ENCODE measurements around the gene FER1L5. TPM values are rescaled to one million over a fixed set of nuclear protein-coding genes. Genes with fewer than 3 reads are reported as not detected.

Gene FER1L5
- total RNA-seq, 1 experiment from 2014 or later: 0.91 TPM

DNA sequence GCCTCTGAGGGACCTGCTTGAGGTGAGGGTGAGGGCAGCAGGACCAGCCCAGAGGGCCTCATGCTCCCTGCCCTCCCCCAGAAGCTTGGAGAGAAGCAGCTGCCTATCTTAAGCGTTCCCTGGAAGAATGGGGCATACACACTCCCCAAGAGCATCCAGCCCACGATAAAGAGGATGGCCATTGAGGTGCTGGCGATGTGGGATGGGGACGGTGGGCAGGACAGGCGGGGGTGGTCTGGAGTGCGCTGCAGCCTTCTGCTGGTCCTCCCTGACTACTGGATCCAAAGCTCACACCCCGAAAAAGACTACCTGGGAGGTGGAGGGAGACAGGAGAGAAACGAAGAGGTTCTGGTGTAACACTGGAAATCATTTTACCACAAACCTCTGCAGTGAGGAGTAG lies 51.7 kb downstream of the FER1L5 start:
- DNase-seq (ENCODE audit: low read depth, low spot score): no peak
- H3K36me3 ChIP-seq (ENCODE audit: control insufficient read depth in 1 of 2, insufficient read depth in 2 of 2, low read length in 2 of 2): no peaks in the 10 kb centered on the region
- RAD21 ChIA-PET (ENCODE audit: low non-redundant PET in 1 of 2, low total read pairs in 2 of 2, uncharacterized antibody in 2 of 2, unreplicated experiment in 2 of 2): no interaction called here
- no peak overlapping the region for H3K9ac ChIP-seq (ENCODE audit: low read length)
- H3K4me1 ChIP-seq (ENCODE audit: control insufficient read depth in 1 of 2, insufficient read depth in 2 of 2, low read length in 2 of 2): no peaks in the 10 kb centered on the region
- no peak for TF ChIP-seq EGR1 (IDR thresholded peaks at IDR 0.05; ENCODE audit: low read depth)
- no peak for TF ChIP-seq EZH2 (IDR thresholded peaks at IDR 0.05)
- no peak for TF ChIP-seq ZBTB33 (IDR thresholded peaks at IDR 0.05; ENCODE audit: extremely low read depth, insufficient replicate concordance, low read length)
- TF ChIP-seq YY1 (IDR thresholded peaks at IDR 0.05; ENCODE audit: extremely low read depth, insufficient replicate concordance, low read depth, low read length): no peak
- TF ChIP-seq JUND (IDR thresholded peaks at IDR 0.05): no peak
- TF ChIP-seq TCF7L2 (IDR thresholded peaks at IDR 0.05; ENCODE audit: borderline replicate concordance, extremely low read depth, insufficient read depth, insufficient read length): no peak
- no peak for TF ChIP-seq POLR2AphosphoS5 (IDR thresholded peaks at IDR 0.05; ENCODE audit: low read depth, low read length)
- TF ChIP-seq ELF1 (IDR thresholded peaks at IDR 0.05; ENCODE audit: borderline replicate concordance, low read depth): no peak
- TF ChIP-seq MAX (IDR thresholded peaks at IDR 0.05): no peak
- no peak for TF ChIP-seq ZFX (IDR thresholded peaks at IDR 0.05)
- TF ChIP-seq POLR2A (IDR thresholded peaks at IDR 0.05; ENCODE audit: borderline replicate concordance, extremely low read depth, insufficient read depth, insufficient read length): no peak
- no peak for TF ChIP-seq SP1 (IDR thresholded peaks at IDR 0.05; ENCODE audit: low read depth)
- TF ChIP-seq CEBPB (IDR thresholded peaks at IDR 0.05; ENCODE audit: low read depth): no peak
- TF ChIP-seq, protein P1, sequence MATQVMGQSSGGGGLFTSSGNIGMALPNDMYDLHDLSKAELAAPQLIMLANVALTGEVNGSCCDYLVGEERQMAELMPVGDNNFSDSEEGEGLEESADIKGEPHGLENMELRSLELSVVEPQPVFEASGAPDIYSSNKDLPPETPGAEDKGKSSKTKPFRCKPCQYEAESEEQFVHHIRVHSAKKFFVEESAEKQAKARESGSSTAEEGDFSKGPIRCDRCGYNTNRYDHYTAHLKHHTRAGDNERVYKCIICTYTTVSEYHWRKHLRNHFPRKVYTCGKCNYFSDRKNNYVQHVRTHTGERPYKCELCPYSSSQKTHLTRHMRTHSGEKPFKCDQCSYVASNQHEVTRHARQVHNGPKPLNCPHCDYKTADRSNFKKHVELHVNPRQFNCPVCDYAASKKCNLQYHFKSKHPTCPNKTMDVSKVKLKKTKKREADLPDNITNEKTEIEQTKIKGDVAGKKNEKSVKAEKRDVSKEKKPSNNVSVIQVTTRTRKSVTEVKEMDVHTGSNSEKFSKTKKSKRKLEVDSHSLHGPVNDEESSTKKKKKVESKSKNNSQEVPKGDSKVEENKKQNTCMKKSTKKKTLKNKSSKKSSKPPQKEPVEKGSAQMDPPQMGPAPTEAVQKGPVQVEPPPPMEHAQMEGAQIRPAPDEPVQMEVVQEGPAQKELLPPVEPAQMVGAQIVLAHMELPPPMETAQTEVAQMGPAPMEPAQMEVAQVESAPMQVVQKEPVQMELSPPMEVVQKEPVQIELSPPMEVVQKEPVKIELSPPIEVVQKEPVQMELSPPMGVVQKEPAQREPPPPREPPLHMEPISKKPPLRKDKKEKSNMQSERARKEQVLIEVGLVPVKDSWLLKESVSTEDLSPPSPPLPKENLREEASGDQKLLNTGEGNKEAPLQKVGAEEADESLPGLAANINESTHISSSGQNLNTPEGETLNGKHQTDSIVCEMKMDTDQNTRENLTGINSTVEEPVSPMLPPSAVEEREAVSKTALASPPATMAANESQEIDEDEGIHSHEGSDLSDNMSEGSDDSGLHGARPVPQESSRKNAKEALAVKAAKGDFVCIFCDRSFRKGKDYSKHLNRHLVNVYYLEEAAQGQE (IDR thresholded peaks at IDR 0.05; ENCODE audit: low read depth): no peak
- TF ChIP-seq EZH2phosphoT487 (IDR thresholded peaks at IDR 0.05; ENCODE audit: borderline replicate concordance): no peak
- no peak for TF ChIP-seq RAD21 (IDR thresholded peaks at IDR 0.05; ENCODE audit: low read depth)
- TF ChIP-seq CBX3 (IDR thresholded peaks at IDR 0.05; ENCODE audit: low read depth): no peak
- TF ChIP-seq FOSL1 (IDR thresholded peaks at IDR 0.05; ENCODE audit: low read depth): no peak
- no peaks in the 10 kb centered on the region for H4K20me1 ChIP-seq (ENCODE audit: insufficient read depth)
- H3K4me3 ChIP-seq (replicated peaks in 1 of 2; ENCODE audit: low read depth in 1 of 2, low read length in 2 of 2): no peak overlapping the region
- CTCF ChIA-PET: no interaction called here
- H3K9me3 ChIP-seq (ENCODE audit: control insufficient read depth in 1 of 2, insufficient read depth in 1 of 2, low read depth in 1 of 2, low read length in 2 of 2): no peaks in the 10 kb centered on the region
- H3K79me2 ChIP-seq (ENCODE audit: insufficient read depth, low read length): no peaks in the 10 kb centered on the region
- POLR2A ChIA-PET: no interaction called here
- no peak overlapping the region for H3K4me2 ChIP-seq (ENCODE audit: low read length)
- no TSS peak for BruUV-seq (replicated peaks)
- no peak overlapping the region for H3K27ac ChIP-seq (ENCODE audit: low read depth, low read length)
- intact Hi-C loops (cut with micrococcal nuclease): no loop called here
- no peaks in the 10 kb centered on the region for H3K27me3 ChIP-seq (ENCODE audit: insufficient read depth, low read length)
- no peak overlapping the region for H2AFZ ChIP-seq (ENCODE audit: low read depth, low read length, poor library complexity, severe bottlenecking)
- ATAC-seq: no peak
- no peaks in the 10 kb centered on the region for H3K9me2 ChIP-seq (ENCODE audit: insufficient read depth)
